Measurements from ENCODE around the gene SDHAF3.
A peak's percentile ranks its signal among the peaks of the same experiment; 100 is the strongest.
"Not testable (repeated sequence)": the region's sequence is repeated elsewhere in the genome, so short reads cannot be mapped to it uniquely, and the experiment has no call there.

The SDHAF3 gene

GRCh38 chr7:97126483-97127171, 9.1 kb downstream of the SDHAF3 start:
- peak; percentile 90 for DNase-seq

- DNase-seq = no peak
Measured at GRCh38 chr7:97128736-97129135, 11.2 kb downstream of the SDHAF3 start.

- DNase-seq = peak; percentile 65
Measured at GRCh38 chr7:97130417-97131139, 13.1 kb downstream of the SDHAF3 start.

- no peak for DNase-seq
Measured at GRCh38 chr7:97133159-97133558, 15.7 kb downstream of the SDHAF3 start.

DNA sequence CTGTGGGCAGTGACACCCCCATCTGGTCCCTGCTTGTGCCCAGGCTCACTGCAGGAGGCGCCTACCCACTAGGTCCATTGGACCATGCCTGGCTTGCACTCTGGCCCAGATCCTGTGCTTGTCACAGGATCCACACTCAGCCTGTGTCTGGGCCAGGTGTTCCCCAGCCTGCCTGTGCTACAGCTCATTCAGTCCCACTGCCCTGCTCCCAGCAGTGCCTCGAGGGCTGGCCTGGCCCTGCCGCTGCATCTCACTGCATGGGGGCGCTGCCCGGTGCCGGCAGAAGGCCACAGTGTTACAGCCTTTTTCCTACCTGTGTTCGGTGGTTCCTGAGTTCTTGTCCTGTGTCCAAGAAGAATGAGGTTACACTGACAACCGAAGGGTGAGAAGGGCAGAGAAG, 21.3 kb downstream of the SDHAF3 start:
- DNase-seq = no peak

DNA sequence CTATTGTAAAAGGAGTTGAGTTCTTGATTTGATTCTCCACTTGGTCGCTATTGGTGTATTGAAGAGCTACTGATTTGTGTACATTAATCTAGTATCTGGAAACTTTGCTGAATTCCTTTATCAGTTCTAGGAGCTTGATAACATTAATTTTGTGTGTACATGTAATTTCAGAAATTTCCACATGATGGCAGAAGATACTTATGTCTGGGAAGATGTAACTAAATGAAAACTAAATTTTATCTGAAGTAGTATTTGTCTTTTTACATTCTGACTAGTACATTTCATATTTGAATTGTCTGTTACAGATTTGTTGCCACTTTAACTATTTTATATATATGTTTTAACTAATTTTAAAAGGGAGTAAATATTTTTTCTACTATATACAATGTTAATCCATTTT, 27.6 kb downstream of the SDHAF3 start:
- DNase-seq = no peak

DNA sequence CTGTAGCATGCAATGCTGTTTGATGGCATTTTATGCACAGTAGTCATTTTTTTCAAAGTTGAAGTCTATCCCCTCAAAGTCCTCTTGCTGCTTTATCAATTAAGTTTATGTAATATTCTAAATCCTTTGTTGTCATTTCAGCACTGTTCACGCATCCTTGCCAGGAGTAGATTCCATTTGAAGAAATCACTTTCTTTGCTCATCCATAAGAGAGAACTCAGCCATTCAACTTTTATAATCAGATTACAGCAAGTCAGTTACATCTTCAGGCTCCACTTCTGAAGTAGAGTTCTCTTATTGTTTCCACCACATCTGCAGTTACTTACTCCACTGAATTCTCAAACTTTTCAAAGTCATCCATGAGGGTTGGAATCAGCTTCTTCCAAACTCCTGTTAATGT, 32.3 kb downstream of the SDHAF3 start:
- no peak for DNase-seq

DNA sequence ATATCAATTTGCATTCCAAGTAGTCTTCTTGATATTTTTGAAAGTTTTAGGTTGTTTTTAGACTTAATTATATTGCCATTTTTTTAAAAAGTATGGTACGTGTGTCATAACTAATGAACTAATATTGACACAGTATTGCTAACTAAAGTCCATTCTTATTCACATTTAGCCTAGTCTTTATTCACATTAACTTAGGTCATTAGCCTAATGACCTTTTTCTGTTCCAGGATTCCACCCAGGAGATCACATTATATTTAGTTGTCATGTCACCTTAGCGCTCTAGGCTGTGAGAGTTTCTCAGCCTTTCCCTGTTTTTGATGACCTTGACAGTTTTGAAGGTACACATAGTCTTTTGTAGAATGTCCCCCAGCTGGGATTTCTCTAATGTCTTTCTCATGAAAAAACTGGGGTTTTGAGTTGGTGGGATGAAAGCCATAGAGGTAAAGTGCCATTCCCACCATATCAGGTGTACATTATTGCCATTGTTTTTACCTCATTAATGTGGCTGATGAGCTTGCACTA, 38.5 kb downstream of the SDHAF3 start:
- no peak for DNase-seq

DNA sequence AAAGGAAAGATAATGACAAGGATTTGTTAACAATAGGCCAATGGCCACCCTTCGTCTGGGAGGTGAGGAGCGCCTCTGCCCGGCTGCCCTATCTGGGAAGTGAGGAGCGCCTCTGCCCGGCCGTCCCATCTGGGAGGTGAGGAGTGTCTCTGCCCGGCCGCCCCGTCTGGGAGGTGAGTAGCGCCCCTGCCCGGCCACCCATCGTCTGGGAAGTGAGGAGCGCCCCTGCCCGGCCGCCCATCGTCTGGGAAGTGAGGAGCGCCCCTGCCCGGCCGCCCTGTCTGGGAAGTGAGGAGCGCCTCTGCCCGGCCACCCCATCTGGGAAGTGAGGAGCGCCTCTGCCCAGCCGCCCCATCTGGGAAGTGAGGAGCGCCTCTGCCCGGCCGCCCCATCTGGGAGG, 42.5 kb downstream of the SDHAF3 start:
- DNase-seq = not testable (repeated sequence)

- DNase-seq = not testable (repeated sequence)
Measured at GRCh38 chr7:97161609-97162008, 44.1 kb downstream of the SDHAF3 start.

DNA sequence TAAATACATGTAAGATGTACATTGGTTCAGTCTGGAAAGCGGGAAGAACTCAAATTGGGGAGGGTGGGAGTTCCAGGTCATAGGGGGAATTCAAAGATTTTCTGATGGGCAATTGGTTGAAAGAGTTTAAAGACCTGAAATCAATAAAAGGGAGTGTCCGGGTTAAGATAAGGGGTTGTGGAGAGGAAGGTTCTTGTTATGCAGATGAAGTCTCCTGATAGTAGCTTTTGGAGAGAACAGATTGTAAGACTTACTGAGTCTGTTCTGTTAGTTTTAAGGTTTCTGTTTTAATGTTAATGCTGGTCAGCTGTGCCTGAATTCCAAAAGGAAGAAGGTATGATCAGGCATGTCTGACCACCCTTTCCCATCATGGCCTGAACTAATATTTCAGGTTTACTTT, 48.8 kb downstream of the SDHAF3 start:
- DNase-seq = no peak

- no peak for DNase-seq
Measured at GRCh38 chr7:97167176-97167575, 49.7 kb downstream of the SDHAF3 start.

DNA sequence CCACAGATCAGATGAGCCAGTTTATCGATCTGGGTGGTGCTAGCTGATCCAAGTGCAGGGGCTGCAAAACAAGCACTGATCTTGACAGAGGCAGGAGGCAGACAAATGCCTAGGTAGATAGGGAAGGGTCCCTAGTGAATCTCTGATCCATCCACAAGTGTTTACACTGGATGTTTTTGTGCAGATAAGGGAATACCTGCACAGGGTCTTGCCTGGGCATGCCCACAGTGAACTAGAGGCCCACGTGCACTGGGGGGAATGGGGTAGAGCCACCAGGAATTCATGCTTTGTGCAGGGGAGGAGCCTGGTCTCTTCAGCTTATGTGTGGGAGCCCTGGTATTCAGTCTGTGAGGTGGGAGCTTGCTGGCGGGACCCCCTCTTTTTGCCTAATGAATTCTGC, 50.3 kb downstream of the SDHAF3 start:
- DNase-seq = no peak

DNA sequence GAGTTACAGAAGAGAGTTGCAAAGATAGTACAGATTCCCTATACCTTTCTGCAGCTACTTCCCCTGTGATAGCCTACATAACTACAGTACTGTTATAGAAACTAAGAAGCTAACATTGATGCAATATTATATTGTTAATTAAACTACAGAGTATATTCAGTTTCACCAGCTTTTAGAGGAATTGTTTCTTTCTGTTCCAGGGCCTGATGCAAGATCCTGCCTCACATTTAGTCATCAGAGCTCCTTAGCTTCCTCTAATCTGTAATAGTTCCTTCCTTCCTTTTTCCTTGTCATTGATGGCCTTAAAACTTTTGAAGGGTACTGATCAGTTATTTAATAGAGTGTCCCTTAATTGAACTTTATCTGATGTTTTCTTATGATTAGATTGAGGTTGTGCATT, 56.8 kb downstream of the SDHAF3 start:
- DNase-seq = no peak

DNA sequence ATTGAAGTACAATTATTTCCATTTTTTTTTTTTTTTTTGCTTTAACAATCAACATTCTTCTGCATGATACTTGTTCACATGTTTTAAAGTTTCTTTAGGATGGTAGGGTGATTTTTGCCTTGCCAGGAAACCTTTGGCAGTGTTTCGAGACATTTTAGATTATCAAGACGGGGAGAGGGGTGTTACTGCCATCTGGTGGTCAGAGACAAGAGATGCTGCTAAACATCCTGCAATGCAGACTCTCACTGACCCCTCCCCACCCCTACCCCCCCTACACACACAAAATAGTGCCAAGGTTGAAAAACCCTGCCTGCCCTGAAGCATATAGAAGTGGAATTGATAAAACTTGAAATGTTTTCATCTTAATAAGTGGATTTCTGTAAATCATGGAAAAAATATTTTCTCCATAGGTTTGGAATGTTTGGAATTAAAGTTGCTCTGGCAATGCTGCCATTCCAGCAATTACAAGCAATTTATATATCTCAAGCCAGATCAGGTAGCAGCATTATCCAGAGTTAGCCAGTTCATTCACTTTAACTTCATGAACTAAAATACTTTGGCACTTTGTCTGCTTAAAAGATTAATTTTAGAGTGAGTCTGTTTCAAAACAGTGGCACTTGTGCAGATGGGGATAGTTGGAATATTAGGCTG, 62.1 kb downstream of the SDHAF3 start:
- DNase-seq = peak; percentile 65

DNA sequence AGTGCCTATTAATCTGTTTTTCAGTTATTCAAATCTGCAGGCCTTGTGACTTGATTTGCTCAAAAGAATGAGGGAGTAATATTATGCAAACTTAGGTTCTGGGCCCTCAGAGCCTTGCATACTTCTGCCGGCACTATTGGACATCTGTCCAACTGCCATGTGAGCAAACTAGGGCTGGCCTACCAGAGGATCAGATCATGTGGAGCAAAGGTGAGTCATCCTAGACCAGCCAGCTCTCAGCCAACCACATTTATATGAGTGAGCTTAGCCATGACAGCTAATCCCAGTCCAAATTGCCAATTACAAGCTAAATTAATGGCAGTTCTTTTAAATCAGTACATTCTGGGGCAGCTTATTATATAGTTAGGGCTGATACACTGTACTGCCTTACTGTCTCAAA, 69.6 kb downstream of the SDHAF3 start:
- no peak for DNase-seq

GRCh38 chr7:97196174-97196573, 78.7 kb downstream of the SDHAF3 start:
- DNase-seq = not testable (repeated sequence)

DNA sequence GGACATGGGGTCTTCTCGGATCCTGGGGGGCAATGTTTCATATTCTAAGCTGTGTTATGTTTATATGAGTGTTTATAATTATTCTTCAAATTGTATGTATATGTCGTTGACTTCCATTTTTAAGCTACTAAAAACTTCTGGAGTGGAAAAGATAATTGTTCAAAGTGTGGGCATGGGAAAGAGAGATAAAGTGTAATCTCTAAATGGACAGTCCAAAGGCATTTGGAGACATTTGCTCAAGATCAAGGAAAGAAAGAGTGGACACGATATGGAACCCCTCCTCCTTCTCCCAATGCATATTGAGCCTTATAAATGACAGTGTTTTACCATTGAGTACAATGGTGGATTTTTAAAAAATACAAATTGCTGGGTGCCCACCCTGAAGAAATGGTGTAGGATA, 81.1 kb downstream of the SDHAF3 start:
- no peak for DNase-seq

DNA sequence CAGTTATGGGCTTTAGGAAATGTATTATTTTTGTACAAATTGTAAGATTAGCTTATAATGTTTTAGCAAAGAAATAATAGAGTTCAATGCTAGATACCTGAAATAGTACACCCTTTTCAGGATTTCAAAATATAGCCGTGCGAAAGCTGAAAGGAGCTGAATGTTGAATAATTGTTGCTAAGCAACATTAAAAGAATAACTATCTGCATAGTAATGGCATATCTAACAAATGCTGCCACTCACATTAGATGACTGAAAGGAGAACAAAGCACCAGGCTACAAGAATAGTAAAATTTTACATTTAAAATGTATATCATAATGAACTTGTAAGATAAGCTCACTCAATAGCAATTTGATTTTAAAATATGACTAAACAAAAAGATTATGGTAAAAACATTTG, 82.5 kb downstream of the SDHAF3 start:
- DNase-seq = no peak

DNA sequence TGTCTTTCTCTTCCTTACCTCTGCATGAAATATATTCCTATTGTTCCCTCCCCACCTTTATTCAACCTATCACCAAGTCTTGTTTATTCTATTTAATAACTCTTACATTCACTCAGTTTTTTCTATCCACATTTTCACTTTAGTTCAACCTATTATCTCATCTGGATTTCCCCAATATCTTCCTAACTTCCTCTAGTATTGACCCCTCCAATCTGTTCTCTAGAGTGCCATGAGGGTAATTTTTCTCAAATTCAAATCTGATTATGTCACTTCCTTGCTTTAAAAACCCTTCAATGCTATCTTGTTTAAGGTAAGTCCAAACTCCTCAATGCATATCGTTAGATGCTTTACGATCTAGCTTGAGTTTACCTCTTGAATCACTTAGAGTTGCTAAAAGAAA, 86.5 kb downstream of the SDHAF3 start:
- no peak for DNase-seq

- no peak for DNase-seq
Measured at GRCh38 chr7:97204821-97205220, 87.3 kb downstream of the SDHAF3 start.

- DNase-seq = no peak
Measured at GRCh38 chr7:97215556-97215955, 98.1 kb downstream of the SDHAF3 start.

- DNase-seq = no peak
Measured at GRCh38 chr7:97218767-97219166, 101.3 kb downstream of the SDHAF3 start.

DNA sequence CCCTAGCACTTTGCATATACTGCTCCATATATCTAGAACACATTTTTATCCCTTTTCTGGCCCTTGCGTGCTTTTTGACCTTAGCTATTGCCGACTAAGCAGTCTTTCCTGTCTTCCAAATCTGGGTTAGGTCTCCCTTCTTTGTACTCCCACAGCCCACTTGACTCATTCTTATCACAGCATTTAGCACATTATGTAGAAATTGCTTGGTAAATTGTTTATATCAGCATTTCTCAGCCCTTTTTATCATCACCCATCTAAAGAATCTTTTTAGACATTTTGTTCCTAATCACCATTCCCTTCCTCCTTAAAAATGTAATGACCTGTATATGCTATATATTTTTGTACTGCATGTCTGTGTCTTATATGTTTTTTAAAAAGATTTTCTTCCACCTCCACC, 101.7 kb downstream of the SDHAF3 start:
- no peak for DNase-seq

Data from islet precursor cell (in vitro differentiated cells).